Choroid plexus epithelial cell (primary cell): ENCODE measurements around the gene SPTBN4.

ENCODE experiments used
- DNase-seq: peaks from one replicate; pipeline ENCODE4 v3.0.0-alpha.2; 2010; ENCODE audit warnings: low read depth
- H3K4me3 ChIP-seq: 2 replicates; pipeline ENCODE4 v1.5.1; 2011; ENCODE audit warnings: low read depth, mild to moderate bottlenecking, control low read depth, low read length, moderate library complexity
- CTCF ChIP-seq: conservative IDR thresholded peaks from 2 replicates; pipeline ENCODE4 v1.5.1; 2011; ENCODE audit warnings: low read depth, mild to moderate bottlenecking, control low read depth, inconsistent platforms, low read length, moderate library complexity

The SPTBN4 gene

GRCh38 chr19:40617961-40618360 is 151.2 kb downstream of the SPTBN4 start:
- no peak for DNase-seq
- no peak for TF ChIP-seq CTCF
- H3K4me3 ChIP-seq: no peak overlapping the region

- DNase-seq: no peak
- no peak overlapping the region for H3K4me3 ChIP-seq
- no peak for TF ChIP-seq CTCF
Measured at GRCh38 chr19:40619333-40620160, 152.7 kb downstream of the SPTBN4 start.

- no peak for DNase-seq
- TF ChIP-seq CTCF: no peak
- no peak overlapping the region for H3K4me3 ChIP-seq
Measured at GRCh38 chr19:40620161-40620485, 153.3 kb downstream of the SPTBN4 start.

- DNase-seq: no peak
- no peak for TF ChIP-seq CTCF
- no peak overlapping the region for H3K4me3 ChIP-seq
Measured at GRCh38 chr19:40621283-40621682, 154.5 kb downstream of the SPTBN4 start.

- TF ChIP-seq CTCF: no peak
- no peak for DNase-seq
- no peak overlapping the region for H3K4me3 ChIP-seq
Measured at GRCh38 chr19:40621966-40622772, 155.4 kb downstream of the SPTBN4 start.

- H3K4me3 ChIP-seq: no peak overlapping the region
- no peak for TF ChIP-seq CTCF
- no peak for DNase-seq
Measured at GRCh38 chr19:40622773-40623075, 155.9 kb downstream of the SPTBN4 start.
